Activated naive CD4-positive, alpha-beta T cell treated with anti-CD3 and anti-CD28 coated beads, Interleukin-2, amount 10 ng/mL, durations not matched to agents 7 days and 5 days (primary cell): ENCODE results near the gene CHEK1.
"Not testable (repeated sequence)": the region's sequence is repeated elsewhere in the genome, so short reads cannot be mapped to it uniquely, and the experiment has no call there.

Experiments used
- CTCF ChIA-PET: fragments of 350-600 bp; sonication (Branson Sonifier 250); formaldehyde crosslinking; loops from one replicate; lab custom pipeline; 2021; ENCODE audit warnings: antibody characterized with exemption; lab: Charles Lee
- DNase-seq: peaks from one replicate; pipeline ENCODE4 v3.0.0-alpha.2; 2020
- H3K27ac Mint-ChIP-seq: one replicate; pipeline ENCODE4 v1.8.0; 2021; ENCODE audit warnings: mild to moderate bottlenecking, moderate library complexity, mixed read lengths
- H3K27me3 Mint-ChIP-seq: one replicate; pipeline ENCODE4 v1.8.0; 2021; ENCODE audit warnings: mild to moderate bottlenecking, mixed read lengths
- H3K36me3 Mint-ChIP-seq: one replicate; pipeline ENCODE4 v1.8.0; 2021; ENCODE audit warnings: mixed read lengths
- H3K4me1 Mint-ChIP-seq: one replicate; pipeline ENCODE4 v1.8.0; 2021; ENCODE audit warnings: mixed read lengths
- H3K4me3 Mint-ChIP-seq: one replicate; pipeline ENCODE4 v1.8.0; 2021; ENCODE audit warnings: mild to moderate bottlenecking, moderate library complexity, mixed read lengths
- H3K9me3 Mint-ChIP-seq: one replicate; pipeline ENCODE4 v1.8.0; 2021; ENCODE audit warnings: mixed read lengths

The CHEK1 gene

GRCh38 chr11:125624756-125625213 lies at the start of gene CHEK1:
CHEK1 (plus strand) TSS chr11:125625163; CDS start chr11:125626769, 1,606 bp downstream.
- DNase-seq: no peak
- Mint-ChIP-seq H3K27me3 (no peaks in the 10 kb centered on the region), H3K4me3 (peak within 1 kb of the TSS; percentile 89), H3K36me3 (peaks cover 44% of the 10 kb centered on the region), H3K27ac (peak within 1 kb of the TSS; percentile 99), H3K9me3 (no peaks in the 10 kb centered on the region), H3K4me1 (peaks cover 40% of the 10 kb centered on the region)
- CTCF ChIA-PET: interaction anchor here (1.2 to 1.7 kb wide), 3 partner anchors 13 to 59 kb away, joined by 3 to 4 read pairs (median 4); partner anchors contain the start of gene STT3A

- peaks cover 57% of the 10 kb centered on the region for H3K36me3 Mint-ChIP-seq
- H3K27ac Mint-ChIP-seq, H3K4me1 Mint-ChIP-seq, CTCF ChIA-PET, H3K27me3 Mint-ChIP-seq, H3K4me3 Mint-ChIP-seq, DNase-seq, H3K9me3 Mint-ChIP-seq: not testable (repeated sequence)
Measured at GRCh38 chr11:125577181-125577580, 47.8 kb upstream of the CHEK1 start.

- Mint-ChIP-seq H3K27me3 (no peaks in the 10 kb centered on the region), H3K4me1 (no peaks in the 10 kb centered on the region), H3K4me3 (no peak overlapping the region), H3K36me3 (peaks cover 57% of the 10 kb centered on the region), H3K27ac (no peak overlapping the region), H3K9me3 (no peaks in the 10 kb centered on the region)
- no peak for DNase-seq
- CTCF ChIA-PET: no interaction called here
Measured at GRCh38 chr11:125578783-125579182, 46.2 kb upstream of the CHEK1 start.

- H3K27ac Mint-ChIP-seq: no peak overlapping the region
- no peaks in the 10 kb centered on the region for H3K9me3 Mint-ChIP-seq
- peaks cover 57% of the 10 kb centered on the region for H3K36me3 Mint-ChIP-seq
- CTCF ChIA-PET: interaction anchor here (0.7 kb wide), 1 partner anchor 10 kb away, joined by 3 read pairs; the partner anchor contains the start of gene EI24
- DNase-seq: no peak
- no peak overlapping the region for H3K4me3 Mint-ChIP-seq
- H3K4me1 Mint-ChIP-seq: no peaks in the 10 kb centered on the region
- H3K27me3 Mint-ChIP-seq: no peaks in the 10 kb centered on the region
Measured at GRCh38 chr11:125579811-125580210, 45.2 kb upstream of the CHEK1 start.

- Mint-ChIP-seq H3K36me3 (peaks cover 39% of the 10 kb centered on the region), H3K27me3 (no peaks in the 10 kb centered on the region), H3K9me3 (no peaks in the 10 kb centered on the region), H3K4me3 (no peak overlapping the region), H3K4me1 (peaks cover 1% of the 10 kb centered on the region), H3K27ac (no peak overlapping the region)
- CTCF ChIA-PET: no interaction called here
- no peak for DNase-seq
Measured at GRCh38 chr11:125583496-125583895, 41.5 kb upstream of the CHEK1 start.

GRCh38 chr11:125585487-125585886 lies 39.5 kb upstream of the CHEK1 start:
- CTCF ChIA-PET: no interaction called here
- no peaks in the 10 kb centered on the region for H3K9me3 Mint-ChIP-seq
- H3K36me3 Mint-ChIP-seq: peaks cover 27% of the 10 kb centered on the region

GRCh38 chr11:125586623-125587022 lies 38.3 kb upstream of the CHEK1 start:
- Mint-ChIP-seq H3K9me3 (no peaks in the 10 kb centered on the region), H3K4me1 (peaks cover 8% of the 10 kb centered on the region), H3K4me3 (no peak overlapping the region), H3K27ac (no peak overlapping the region), H3K27me3 (no peaks in the 10 kb centered on the region), H3K36me3 (peaks cover 22% of the 10 kb centered on the region)
- CTCF ChIA-PET: no interaction called here
- DNase-seq: no peak

More at GRCh38 chr11:125585487-125585886, 39.5 kb upstream of the CHEK1 start:
- no peak for DNase-seq
- H3K4me3 Mint-ChIP-seq: no peak overlapping the region
- no peaks in the 10 kb centered on the region for H3K27me3 Mint-ChIP-seq
- H3K4me1 Mint-ChIP-seq: peaks cover 2% of the 10 kb centered on the region
- no peak overlapping the region for H3K27ac Mint-ChIP-seq

- no peaks in the 10 kb centered on the region for H3K9me3 Mint-ChIP-seq
- peaks cover 13% of the 10 kb centered on the region for H3K4me1 Mint-ChIP-seq
- H3K27me3 Mint-ChIP-seq: no peaks in the 10 kb centered on the region
- CTCF ChIA-PET: no interaction called here
- H3K27ac Mint-ChIP-seq: no peak overlapping the region
- peaks cover 20% of the 10 kb centered on the region for H3K36me3 Mint-ChIP-seq
- H3K4me3 Mint-ChIP-seq: no peak overlapping the region
- DNase-seq: no peak
Measured at GRCh38 chr11:125587480-125587879, 37.5 kb upstream of the CHEK1 start.

- Mint-ChIP-seq H3K27ac (no peak overlapping the region), H3K4me3 (no peak overlapping the region), H3K9me3 (no peaks in the 10 kb centered on the region), H3K27me3 (no peaks in the 10 kb centered on the region), H3K36me3 (peaks cover 18% of the 10 kb centered on the region), H3K4me1 (peaks cover 18% of the 10 kb centered on the region)
- CTCF ChIA-PET: no interaction called here
- DNase-seq: no peak
Measured at GRCh38 chr11:125588505-125588904, 36.5 kb upstream of the CHEK1 start.

- Mint-ChIP-seq H3K4me1 (peaks cover 44% of the 10 kb centered on the region), H3K27me3 (no peaks in the 10 kb centered on the region), H3K27ac (peak overlapping the region; percentile 95), H3K4me3 (peak overlapping the region; percentile 93), H3K9me3 (no peaks in the 10 kb centered on the region), H3K36me3 (peaks cover 19% of the 10 kb centered on the region)
- DNase-seq: peak; percentile 53
- CTCF ChIA-PET: interaction anchor here (1.4 kb wide), 1 partner anchor 33 kb away, joined by 4 read pairs; the partner anchor contains the start of gene CHEK1
Measured at GRCh38 chr11:125591649-125592304, 33.2 kb upstream of the CHEK1 start.

GRCh38 chr11:125592305-125593113 lies 32.5 kb upstream of the CHEK1 start, which contains the start of gene STT3A:
STT3A (plus strand) TSS chr11:125592852; CDS start chr11:125595916, 3,064 bp downstream.
- CTCF ChIA-PET: interaction anchor here (1.0 to 1.4 kb wide), 2 partner anchors 22 to 33 kb away, joined by 4 read pairs; partner anchors contain the start of gene CHEK1
- Mint-ChIP-seq H3K36me3 (peaks cover 22% of the 10 kb centered on the region), H3K4me1 (peaks cover 48% of the 10 kb centered on the region), H3K9me3 (no peaks in the 10 kb centered on the region), H3K27me3 (no peaks in the 10 kb centered on the region), H3K4me3 (peak within 1 kb of the TSS; percentile 93), H3K27ac (peak within 1 kb of the TSS; percentile 95)
- peak; percentile 98 for DNase-seq

- Mint-ChIP-seq H3K4me3 (peak overlapping the region; percentile 93), H3K4me1 (peaks cover 48% of the 10 kb centered on the region), H3K27ac (peak overlapping the region; percentile 95), H3K27me3 (no peaks in the 10 kb centered on the region), H3K9me3 (no peaks in the 10 kb centered on the region), H3K36me3 (peaks cover 24% of the 10 kb centered on the region)
- DNase-seq: no peak
- CTCF ChIA-PET: interaction anchor here (1.0 to 1.4 kb wide), 2 partner anchors 23 to 32 kb away, joined by 4 read pairs; partner anchors contain the start of gene CHEK1
Measured at GRCh38 chr11:125593114-125593820, 31.7 kb upstream of the CHEK1 start.

GRCh38 chr11:125594958-125595357 lies 30.0 kb upstream of the CHEK1 start:
- no peak for DNase-seq
- CTCF ChIA-PET: no interaction called here
- Mint-ChIP-seq H3K4me1 (peaks cover 46% of the 10 kb centered on the region), H3K9me3 (no peaks in the 10 kb centered on the region), H3K27me3 (no peaks in the 10 kb centered on the region), H3K4me3 (peak overlapping the region; percentile 12), H3K27ac (peak overlapping the region; percentile 4), H3K36me3 (peaks cover 29% of the 10 kb centered on the region)

GRCh38 chr11:125600663-125601062 lies 24.3 kb upstream of the CHEK1 start:
- CTCF ChIA-PET: no interaction called here
- Mint-ChIP-seq H3K9me3 (no peaks in the 10 kb centered on the region), H3K4me1 (peaks cover 10% of the 10 kb centered on the region), H3K4me3 (no peak overlapping the region), H3K27me3 (no peaks in the 10 kb centered on the region), H3K27ac (no peak overlapping the region), H3K36me3 (peaks cover 51% of the 10 kb centered on the region)
- DNase-seq: no peak
